ENCODE measurements around the gene MAML2. TPM values are rescaled to one million over a fixed set of nuclear protein-coding genes. Genes with fewer than 3 reads are reported as not detected.

MAML2 gene
- total and polyA plus RNA-seq, 8 donors: 2.4 to 11.8 (median 4.1) TPM

DNA sequence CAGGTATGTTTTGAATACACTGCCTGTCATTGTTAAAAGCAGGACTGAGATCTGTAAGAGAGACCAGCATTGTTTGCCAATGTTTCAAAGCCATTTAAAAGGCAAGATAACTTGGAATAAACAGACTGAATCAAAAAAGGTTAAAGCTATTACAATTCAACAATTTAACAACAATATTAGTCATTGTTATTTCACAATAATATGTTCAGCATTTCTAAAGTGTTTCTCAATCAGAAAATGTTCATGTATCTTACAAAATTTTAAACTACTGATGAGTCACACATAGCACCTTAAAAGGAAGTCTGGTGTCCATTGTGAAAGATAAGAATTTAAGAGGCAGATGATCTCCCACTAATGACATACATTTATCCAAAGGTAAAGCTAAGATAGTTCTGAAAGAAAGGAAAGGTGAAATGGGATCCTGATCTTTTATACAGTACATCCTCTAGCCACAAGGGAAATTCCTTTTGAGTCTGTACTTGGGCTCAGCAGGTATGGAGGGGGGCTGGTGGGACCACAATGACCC lies 79.7 kb downstream of the MAML2 start:
- ATAC-seq (peak in 3 of 4 donors; percentile 15 to 58 (median 28)), FAIRE-seq (no peak), DNase-seq (no peak)
- H3K36me3 ChIP-seq: no peaks in the 10 kb centered on the region
- H3K4me3 ChIP-seq: no peak overlapping the region
- no peaks in the 10 kb centered on the region for H3K27me3 ChIP-seq
- TF ChIP-seq, protein P1, sequence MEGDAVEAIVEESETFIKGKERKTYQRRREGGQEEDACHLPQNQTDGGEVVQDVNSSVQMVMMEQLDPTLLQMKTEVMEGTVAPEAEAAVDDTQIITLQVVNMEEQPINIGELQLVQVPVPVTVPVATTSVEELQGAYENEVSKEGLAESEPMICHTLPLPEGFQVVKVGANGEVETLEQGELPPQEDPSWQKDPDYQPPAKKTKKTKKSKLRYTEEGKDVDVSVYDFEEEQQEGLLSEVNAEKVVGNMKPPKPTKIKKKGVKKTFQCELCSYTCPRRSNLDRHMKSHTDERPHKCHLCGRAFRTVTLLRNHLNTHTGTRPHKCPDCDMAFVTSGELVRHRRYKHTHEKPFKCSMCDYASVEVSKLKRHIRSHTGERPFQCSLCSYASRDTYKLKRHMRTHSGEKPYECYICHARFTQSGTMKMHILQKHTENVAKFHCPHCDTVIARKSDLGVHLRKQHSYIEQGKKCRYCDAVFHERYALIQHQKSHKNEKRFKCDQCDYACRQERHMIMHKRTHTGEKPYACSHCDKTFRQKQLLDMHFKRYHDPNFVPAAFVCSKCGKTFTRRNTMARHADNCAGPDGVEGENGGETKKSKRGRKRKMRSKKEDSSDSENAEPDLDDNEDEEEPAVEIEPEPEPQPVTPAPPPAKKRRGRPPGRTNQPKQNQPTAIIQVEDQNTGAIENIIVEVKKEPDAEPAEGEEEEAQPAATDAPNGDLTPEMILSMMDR (IDR thresholded peaks at IDR 0.05): no peak
- H3K4me1 ChIP-seq: peaks cover 0 to 5% (median 0%) of the 10 kb centered on the region in 3 donors
- peak overlapping the region in 2 of 4 donors; percentile 13 to 41 for H3K27ac ChIP-seq
- intact Hi-C loops (cut with DNase I): no loop called here
- no peaks in the 10 kb centered on the region for H3K9me3 ChIP-seq

DNA sequence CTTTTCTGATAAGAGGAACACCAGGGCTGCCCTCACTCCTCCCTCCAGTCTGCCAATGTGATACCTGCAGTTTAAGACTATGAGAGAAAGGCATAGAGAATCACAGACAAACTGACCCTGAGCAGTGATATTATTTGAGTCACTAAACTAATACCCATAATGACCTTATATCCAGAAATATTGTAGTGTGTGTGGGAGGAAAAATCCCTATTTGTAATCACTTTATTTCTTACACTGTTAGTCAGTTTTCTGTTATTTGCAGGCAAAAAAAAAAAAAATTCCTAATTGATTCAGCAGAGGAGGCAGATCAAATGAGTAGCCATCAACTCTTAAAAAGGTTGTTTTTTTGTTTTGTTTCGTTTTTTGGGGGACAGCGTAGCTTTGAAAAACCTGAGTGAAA lies 82.5 kb downstream of the MAML2 start:
- H3K4me3 ChIP-seq: no peak overlapping the region
- peaks cover 0 to 11% (median 0%) of the 10 kb centered on the region in 3 donors for H3K4me1 ChIP-seq
- WGBS, 2 donors: 65 to 71% methylated on average over 2 of the region's 2 CpGs

DNA sequence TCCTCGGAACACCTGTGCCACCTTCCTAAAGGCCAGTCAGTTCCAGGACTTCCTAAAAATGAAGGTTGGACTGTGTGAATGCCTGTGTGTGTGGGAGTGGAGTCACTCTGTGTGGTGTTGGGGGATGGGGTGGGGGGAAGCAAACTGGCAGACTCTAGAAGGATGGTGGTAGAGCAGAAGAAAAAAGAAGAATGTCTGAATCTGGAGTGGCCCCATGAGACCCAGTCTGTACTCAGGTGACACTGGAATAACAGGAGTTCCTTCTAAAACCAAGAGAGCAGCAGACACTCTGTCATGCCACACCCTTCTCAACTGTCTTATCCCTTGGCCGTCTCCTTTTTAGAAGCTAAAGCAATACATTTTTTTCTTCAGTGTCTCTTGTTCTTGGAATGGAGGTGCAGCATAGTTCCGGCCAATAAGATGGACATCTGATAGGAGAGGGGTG lies 82.9 kb downstream of the MAML2 start:
- FAIRE-seq: no peak
- no peaks in the 10 kb centered on the region for H3K9me3 ChIP-seq
- no peaks in the 10 kb centered on the region for H3K36me3 ChIP-seq
- no peak for DNase-seq
- no peaks in the 10 kb centered on the region for H3K27me3 ChIP-seq
- 52 to 62% methylated on average over 3 of the region's 3 CpGs for WGBS, 2 donors
- no peak overlapping the region for H3K4me3 ChIP-seq
- intact Hi-C loops (cut with DNase I): no loop called here
- TF ChIP-seq, protein P1 (IDR thresholded peaks at IDR 0.05): no peak
- peaks cover 0 to 11% (median 0%) of the 10 kb centered on the region in 3 donors for H3K4me1 ChIP-seq
- ATAC-seq: no peak
- no peak overlapping the region for H3K27ac ChIP-seq

More for the DNA sequence above, 82.5 kb downstream of the MAML2 start:
- no peaks in the 10 kb centered on the region for H3K36me3 ChIP-seq
- TF ChIP-seq, protein P1 (IDR thresholded peaks at IDR 0.05): no peak
- intact Hi-C loops (cut with DNase I): no loop called here
- no peak overlapping the region for H3K27ac ChIP-seq
- ATAC-seq (no peak), FAIRE-seq (no peak), DNase-seq (no peak)
- no peaks in the 10 kb centered on the region for H3K27me3 ChIP-seq
- no peaks in the 10 kb centered on the region for H3K9me3 ChIP-seq

DNA sequence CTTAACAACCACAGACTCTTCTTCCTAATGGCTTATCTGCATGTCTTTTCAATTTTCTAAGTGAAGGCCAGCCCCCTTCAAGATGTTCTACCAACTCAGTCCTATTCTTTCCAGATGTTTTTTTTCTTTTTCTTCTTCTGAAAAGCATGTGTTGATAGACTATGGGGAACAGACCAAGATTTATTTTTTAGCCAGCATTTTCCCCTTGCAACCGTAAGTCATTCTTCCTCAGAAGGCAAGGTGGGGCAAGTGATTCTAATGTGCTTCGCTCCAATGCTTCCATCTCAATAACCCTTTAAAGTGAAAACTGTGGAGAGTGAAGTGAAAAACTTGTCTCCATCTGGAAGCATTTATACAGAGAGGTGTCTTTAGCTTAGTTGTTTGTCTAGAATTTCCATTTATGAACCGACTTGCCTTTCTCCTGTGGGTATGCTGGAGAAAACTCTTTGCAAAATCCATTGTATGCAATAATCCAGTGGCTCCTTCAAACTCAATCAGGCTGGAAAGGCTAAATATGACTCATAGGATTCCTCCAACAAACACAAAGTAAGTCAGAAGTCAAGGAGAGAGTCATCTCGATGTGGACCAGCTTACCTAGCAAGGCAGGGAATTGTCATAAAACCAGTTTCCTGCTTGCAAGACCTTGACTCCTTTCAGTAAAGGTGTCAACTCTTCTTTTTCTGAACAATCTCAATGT lies 83.7 kb downstream of the MAML2 start:
- Histone ChIP-seq H3K4me3 (no peak overlapping the region), H3K36me3 (no peaks in the 10 kb centered on the region), H3K27me3 (no peaks in the 10 kb centered on the region), H3K27ac (peak overlapping the region in 1 of 4 donors; percentile 12), H3K9me3 (no peaks in the 10 kb centered on the region), H3K4me1 (peaks cover 0 to 15% (median 0%) of the 10 kb centered on the region in 3 donors)
- intact Hi-C loops (cut with DNase I): no loop called here
- 63 to 77% methylated on average over 4 of the region's 4 CpGs for WGBS, 2 donors
- no peak for FAIRE-seq
- no peak for DNase-seq
- TF ChIP-seq, protein P1 (IDR thresholded peaks at IDR 0.05): no peak
- no peak for ATAC-seq

Measured in pancreas (tissue), 10 donors.